ENCODE data around the gene EEF1AKMT2. TPM values are rescaled to one million over a fixed set of nuclear protein-coding genes. Genes with fewer than 3 reads are reported as not detected.

The EEF1AKMT2 gene
- total RNA-seq, 3 donors from 2014 or later: 20.7 to 23.0 (median 22.3) TPM

DNA sequence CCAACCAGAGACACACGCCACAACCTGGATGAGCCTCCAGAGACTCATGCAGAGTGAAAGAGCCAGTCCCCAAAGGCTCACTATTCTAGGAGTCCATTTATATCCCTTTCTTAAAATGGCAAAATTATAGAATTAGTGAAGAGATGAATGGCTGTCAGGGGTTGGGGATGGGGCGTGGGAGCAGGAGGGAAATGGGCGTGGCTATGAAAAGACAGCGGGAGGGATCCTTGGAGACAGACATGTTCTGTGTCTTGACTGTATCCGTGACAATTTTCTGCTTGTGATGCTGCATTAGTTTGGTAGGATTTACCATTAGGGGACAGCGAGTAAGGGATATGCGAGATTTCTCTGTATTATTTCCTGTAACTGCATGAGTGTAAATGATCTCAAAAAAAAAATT is 80.5 kb downstream of the EEF1AKMT2 start:
- DNase-seq: no peak
- peaks cover 3% of the 10 kb centered on the region for H3K36me3 Mint-ChIP-seq (ENCODE audit: insufficient read depth)
- ATAC-seq: no peak
- H3K4me3 Mint-ChIP-seq: no peak overlapping the region
- no peaks in the 10 kb centered on the region for H3K9me3 Mint-ChIP-seq
- H3K27me3 Mint-ChIP-seq (ENCODE audit: low read depth): no peaks in the 10 kb centered on the region
- peaks cover 91% of the 10 kb centered on the region for H3K4me1 Mint-ChIP-seq (ENCODE audit: low read depth)

DNA sequence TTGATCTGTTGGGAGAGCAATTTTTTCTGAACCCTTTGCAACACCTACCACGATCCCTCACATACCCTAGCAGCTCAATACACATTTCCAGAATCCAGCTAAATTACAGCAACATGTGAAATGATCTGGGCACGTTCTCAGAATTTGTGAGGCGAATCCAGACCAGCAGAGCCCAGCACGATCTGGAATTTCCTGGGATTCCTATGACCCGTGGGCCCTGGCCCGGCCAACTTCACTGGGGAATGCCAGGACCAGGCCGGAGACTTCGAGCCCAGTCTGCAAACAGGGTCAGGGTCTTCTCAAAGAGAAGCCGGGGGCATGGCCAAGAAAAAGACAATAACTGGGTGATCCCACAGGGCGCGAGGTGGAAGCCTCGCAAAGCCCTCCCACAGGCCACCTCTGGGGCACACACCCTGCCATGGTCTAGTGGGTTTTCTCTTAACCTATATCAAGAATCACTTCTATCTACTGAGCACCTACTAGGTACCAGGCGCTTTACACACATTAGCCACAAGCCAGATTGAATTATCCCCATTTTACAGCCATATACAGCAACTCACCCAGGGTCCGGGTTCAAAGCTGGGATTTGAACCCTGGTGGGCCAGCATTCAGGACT is 81.3 kb downstream of the EEF1AKMT2 start:
- no peak for DNase-seq
- no peak overlapping the region for H3K4me3 Mint-ChIP-seq
- peaks cover 5% of the 10 kb centered on the region for H3K36me3 Mint-ChIP-seq (ENCODE audit: insufficient read depth)

DNA sequence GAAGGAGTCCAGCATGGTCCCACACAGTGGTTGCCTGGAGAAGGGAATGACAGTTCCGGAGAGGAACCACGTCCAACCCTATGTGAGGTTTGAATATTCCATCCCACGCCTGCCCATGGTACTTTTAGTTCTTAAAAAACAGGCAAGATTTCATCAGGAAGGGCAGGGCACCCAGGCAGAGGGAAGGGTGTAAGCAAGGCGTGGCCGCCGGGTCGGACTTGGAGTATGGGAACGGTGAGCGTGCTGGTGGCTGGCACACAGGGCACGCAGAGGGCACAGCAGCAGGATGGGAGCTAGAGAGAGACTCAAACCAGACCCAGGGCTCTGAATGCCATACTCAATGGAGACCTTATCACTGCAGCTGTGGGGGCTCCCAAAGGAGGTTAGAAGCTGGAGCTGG is 81.8 kb downstream of the EEF1AKMT2 start:
- Mint-ChIP-seq H3K27me3 (ENCODE audit: low read depth) (no peaks in the 10 kb centered on the region), H3K4me1 (ENCODE audit: low read depth) (peaks cover 91% of the 10 kb centered on the region), H3K36me3 (ENCODE audit: insufficient read depth) (peaks cover 5% of the 10 kb centered on the region), H3K9me3 (no peaks in the 10 kb centered on the region), H3K4me3 (no peak overlapping the region)
- ATAC-seq: no peak
- DNase-seq: no peak

More for the DNA sequence above, 81.3 kb downstream of the EEF1AKMT2 start:
- ATAC-seq: no peak
- Mint-ChIP-seq H3K27me3 (ENCODE audit: low read depth) (no peaks in the 10 kb centered on the region), H3K9me3 (no peaks in the 10 kb centered on the region), H3K4me1 (ENCODE audit: low read depth) (peaks cover 91% of the 10 kb centered on the region)

DNA sequence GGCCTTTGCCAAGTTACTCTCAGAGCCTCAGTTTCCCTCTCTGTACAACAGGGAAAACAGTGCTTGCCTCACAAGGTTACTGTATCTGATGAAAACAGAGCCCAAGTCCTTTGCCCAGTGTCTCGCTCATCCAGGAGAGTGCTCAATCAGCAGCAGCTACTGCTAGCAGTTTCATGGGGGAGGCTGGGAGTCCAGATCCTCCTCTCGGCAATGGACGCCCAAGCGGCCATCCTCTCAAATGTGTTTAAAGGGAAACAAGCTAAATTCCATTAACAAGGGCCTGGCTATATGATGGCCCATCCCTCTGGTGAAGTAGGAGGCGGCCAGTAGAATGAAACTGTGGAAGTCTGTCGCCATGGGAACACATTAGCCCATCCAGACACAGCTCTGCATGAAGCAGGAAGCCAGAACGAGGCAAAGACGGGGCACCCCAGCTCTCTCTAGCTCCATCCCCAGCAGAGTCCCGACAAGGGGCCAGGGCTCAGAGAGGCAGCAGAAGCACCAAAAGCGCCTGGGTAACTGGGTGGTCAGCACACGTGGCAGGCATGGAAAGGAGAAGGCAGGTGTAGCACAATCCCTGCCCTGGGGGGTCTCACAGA is 82.7 kb downstream of the EEF1AKMT2 start:
- Mint-ChIP-seq H3K4me1 (ENCODE audit: low read depth) (peaks cover 91% of the 10 kb centered on the region), H3K9me3 (no peaks in the 10 kb centered on the region), H3K27me3 (ENCODE audit: low read depth) (no peaks in the 10 kb centered on the region), H3K36me3 (ENCODE audit: insufficient read depth) (peaks cover 5% of the 10 kb centered on the region), H3K4me3 (no peak overlapping the region)
- DNase-seq (no peak), ATAC-seq (no peak)

DNA sequence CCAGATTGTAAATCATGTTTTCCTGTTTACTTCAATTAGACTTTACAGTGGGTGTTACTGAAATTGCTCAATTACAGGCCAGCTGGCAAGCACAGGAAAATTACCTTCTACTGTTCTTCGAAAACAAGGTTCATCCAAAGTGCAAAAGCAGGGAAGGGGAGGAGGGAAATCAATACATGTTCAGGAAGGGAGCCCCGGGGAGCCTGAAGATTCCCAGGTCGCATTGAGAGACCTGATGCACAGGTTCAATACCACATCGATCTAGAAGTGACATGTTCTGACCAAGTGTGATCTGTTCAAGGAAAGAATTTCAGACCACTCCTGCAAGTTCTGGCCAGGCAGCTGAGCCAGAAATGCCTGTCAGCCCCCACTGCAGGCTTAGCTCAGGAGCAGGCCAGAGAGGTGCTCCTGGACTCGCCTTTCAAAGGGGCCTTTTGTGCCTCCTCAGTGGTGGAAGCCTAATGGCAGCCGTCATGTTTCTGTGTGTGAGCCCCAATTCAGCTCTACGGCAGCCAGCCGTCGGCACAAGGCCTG is 83.4 kb downstream of the EEF1AKMT2 start:
- Mint-ChIP-seq H3K9me3 (no peaks in the 10 kb centered on the region), H3K4me1 (ENCODE audit: low read depth) (peaks cover 91% of the 10 kb centered on the region), H3K27me3 (ENCODE audit: low read depth) (no peaks in the 10 kb centered on the region), H3K36me3 (ENCODE audit: insufficient read depth) (peaks cover 5% of the 10 kb centered on the region), H3K4me3 (peak overlapping the region; percentile 23)
- ATAC-seq (no peak), DNase-seq (no peak)

Other genes with a start within 250 kb of the EEF1AKMT2 start
- gene FAM53B, start 47.5 kb downstream of the EEF1AKMT2 start, total RNA-seq: 10 to 100 TPM; 12.9 to 19.2 (median 18.2) TPM
- 10 to 100 TPM; 21.4 to 23.0 (median 21.5) TPM for gene ABRAXAS2, start 9.9 kb upstream of the EEF1AKMT2 start, total RNA-seq
- gene ZRANB1, start 150.2 kb upstream of the EEF1AKMT2 start, total RNA-seq: 10 to 100 TPM; 12.4 to 13.3 (median 13.0) TPM